Measurements from ENCODE around the gene S100A16.

The S100A16 gene

GRCh38 chr1:153635872-153636271 is 22.9 kb upstream of the S100A16 start:
- no peak for DNase-seq

DNA sequence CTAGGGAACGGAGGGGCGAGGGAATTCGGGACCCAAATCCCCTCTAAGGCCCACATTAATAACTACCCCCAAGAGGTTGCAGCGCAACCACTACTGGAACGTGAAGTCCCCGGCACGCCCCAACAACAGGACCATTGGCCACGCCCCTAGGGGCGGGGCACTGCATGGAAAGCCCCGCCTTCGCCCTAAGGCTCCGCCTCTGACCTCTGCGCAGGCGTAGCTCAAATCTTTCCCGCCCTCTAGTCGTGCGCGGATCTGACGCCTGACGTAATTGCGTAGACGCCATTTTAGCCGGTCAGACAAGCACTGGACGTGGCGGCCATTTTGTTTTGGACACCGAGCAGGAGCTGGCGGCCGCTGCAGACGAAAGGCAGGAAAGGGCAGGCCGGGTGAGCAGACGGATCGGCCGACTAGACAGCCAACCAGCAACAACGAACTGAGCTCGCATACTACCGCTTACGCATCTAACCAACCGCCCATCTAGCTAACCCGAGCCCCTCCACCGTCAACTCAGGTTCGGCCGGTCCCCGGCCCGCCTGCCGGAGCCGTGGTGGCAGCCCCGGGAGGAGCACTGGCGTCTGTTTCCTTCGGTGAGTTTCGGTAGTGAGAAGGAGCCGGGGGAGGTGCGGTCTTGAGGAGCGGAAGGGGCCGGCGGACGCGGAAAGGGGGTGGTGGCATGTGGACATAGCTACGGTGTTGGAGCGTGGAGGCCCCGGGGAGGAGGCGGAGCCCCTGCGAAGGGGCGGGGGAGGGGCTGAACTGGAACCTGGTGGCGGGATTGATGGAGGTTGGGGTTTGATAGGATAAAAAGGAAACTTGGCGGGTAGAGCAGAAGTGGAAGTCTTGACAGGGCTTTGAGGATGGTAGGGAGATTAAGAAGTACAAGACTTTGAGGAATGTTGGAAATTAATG is 21.1 kb upstream of the S100A16 start, which contains the start of gene CHTOP:
CHTOP (plus strand) TSS at position 313 of the 912 bp plus-strand sequence. CDS start 2,523 bp downstream, outside the sequence.
- DNase-seq, result peak; percentile 95

- no peak for DNase-seq
Observed at GRCh38 chr1:153633161-153633753, 20.3 kb upstream of the S100A16 start.

GRCh38 chr1:153631047-153632022 is 18.4 kb upstream of the S100A16 start:
- DNase-seq, result no peak

GRCh38 chr1:153630384-153630783 is 17.4 kb upstream of the S100A16 start:
- no peak for DNase-seq

- no peak for DNase-seq
Observed at GRCh38 chr1:153629971-153630370, 17.0 kb upstream of the S100A16 start.

DNA sequence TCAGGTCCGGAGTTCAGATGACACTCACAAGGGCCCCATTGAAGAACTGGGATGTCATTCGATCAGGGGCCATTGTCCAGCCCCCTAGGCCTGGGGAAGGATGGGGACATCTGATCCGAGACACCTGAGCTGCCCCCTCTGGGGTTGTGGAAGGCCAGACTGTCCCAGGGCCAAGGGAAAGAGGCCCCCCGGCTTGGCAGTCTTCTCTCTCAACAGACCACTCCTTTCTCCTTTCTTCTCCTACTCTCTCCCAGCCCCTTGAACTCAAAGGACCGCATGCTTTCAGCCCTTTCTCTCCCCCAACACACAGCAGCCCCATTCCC is 16.4 kb upstream of the S100A16 start:
- no peak for DNase-seq

GRCh38 chr1:153628638-153629342 is 15.9 kb upstream of the S100A16 start:
- no peak for DNase-seq

DNA sequence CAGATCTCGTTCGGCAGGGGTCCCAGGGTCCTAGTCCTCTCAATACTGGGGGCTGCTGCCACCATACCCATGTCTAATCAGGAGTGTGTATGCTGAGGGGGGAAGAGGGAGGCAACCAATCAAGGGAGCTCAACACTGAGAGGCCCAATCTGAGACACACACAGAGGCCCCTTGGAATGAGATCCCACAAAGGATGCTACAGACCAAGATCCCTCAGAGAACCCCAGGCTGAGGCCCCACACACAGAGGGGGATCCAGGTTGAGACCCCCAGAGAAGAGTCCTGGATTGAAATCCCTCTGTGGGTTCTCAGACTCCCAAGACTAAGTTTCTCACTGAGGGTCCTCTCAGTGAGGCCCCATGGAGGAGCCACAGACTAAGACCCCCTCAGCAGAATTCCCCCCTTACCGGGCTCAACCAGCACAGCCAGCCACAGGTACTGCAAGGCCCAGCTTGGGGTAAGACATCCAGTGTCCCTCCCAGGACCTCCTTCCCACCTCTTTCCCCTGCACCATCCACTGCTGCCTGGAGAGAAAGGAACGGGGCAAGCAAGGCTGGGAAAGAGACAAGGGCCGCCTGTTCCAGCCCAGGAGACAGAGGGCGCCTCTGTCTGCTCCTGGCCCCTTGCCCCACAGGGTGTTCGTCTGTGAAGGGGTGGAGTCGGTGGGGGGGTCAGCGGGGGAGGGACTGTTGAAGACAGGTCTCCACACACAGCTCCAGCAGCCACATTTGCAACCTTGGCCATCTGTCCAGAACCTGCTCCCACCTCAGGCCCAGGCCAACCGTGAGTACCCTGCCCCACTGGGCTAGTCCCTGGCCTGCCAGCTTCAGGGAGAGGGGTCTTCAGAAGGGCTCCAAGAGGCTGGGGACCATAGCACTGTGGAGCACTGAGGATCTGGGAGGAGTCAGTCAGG is 15.0 kb upstream of the S100A16 start, which contains the start of gene S100A1:
S100A1 (plus strand) TSS at position 720 of the 912 bp plus-strand sequence. CDS start 2,088 bp downstream, outside the sequence.
- DNase-seq, result no peak

- peak; percentile 79 for DNase-seq
Observed at GRCh38 chr1:153626904-153627714, 14.2 kb upstream of the S100A16 start, which contains the start of gene S100A13. Gene S100A13, minus strand, starts transcription at chr1:153627505. Its CDS starts 1,033 bp downstream, at chr1:153626472.

DNA sequence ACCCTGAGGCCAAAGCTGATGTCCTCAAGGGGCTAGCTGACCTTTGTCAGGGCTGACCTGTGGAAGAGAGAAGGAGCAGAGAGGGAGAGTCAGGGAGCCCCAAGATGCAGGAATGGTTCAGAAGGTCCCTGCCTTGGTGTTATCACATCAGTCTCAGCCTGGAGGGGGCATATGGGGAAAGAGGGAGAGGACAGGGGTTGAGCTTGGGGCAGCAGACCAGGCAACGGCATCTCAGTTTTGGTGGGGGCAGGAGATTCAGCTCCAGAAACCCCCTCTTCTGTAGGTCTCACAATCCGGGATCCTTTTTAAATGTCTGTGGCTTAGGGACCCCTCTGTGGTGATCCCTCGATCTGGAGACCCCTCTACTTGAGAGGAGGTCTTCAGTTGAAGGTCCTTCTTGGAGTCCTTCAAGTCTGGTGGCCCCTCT is 13.6 kb upstream of the S100A16 start:
- no peak for DNase-seq

GRCh38 chr1:153624965-153625611 is 12.2 kb upstream of the S100A16 start:
- DNase-seq, result no peak

- no peak for DNase-seq
Observed at GRCh38 chr1:153623101-153623500, 10.2 kb upstream of the S100A16 start.

- DNase-seq, result no peak
Observed at GRCh38 chr1:153619171-153619570, 6.2 kb upstream of the S100A16 start.

GRCh38 chr1:153617663-153618062 is 4.7 kb upstream of the S100A16 start:
- peak; percentile 31 for DNase-seq

DNA sequence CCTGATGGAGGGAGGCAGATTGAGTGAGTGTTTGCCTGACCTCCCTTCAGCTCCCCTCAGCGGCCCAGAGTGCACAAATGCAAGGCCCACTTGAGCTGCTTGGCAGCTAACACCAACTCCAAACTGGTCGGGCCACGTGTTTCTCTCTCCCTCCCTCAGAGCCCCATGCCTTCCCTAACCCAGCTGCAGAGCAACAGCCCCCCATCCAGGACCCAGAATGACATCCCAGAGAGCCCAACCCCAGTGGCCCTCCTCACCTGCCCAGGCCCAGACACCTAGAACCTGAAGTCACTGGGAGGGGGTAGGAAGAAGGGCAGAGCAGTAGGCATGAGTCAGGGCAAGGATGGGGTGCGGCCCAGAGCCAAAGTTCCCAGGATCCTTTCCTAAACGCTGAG is 4.0 kb upstream of the S100A16 start:
- no peak for DNase-seq

DNA sequence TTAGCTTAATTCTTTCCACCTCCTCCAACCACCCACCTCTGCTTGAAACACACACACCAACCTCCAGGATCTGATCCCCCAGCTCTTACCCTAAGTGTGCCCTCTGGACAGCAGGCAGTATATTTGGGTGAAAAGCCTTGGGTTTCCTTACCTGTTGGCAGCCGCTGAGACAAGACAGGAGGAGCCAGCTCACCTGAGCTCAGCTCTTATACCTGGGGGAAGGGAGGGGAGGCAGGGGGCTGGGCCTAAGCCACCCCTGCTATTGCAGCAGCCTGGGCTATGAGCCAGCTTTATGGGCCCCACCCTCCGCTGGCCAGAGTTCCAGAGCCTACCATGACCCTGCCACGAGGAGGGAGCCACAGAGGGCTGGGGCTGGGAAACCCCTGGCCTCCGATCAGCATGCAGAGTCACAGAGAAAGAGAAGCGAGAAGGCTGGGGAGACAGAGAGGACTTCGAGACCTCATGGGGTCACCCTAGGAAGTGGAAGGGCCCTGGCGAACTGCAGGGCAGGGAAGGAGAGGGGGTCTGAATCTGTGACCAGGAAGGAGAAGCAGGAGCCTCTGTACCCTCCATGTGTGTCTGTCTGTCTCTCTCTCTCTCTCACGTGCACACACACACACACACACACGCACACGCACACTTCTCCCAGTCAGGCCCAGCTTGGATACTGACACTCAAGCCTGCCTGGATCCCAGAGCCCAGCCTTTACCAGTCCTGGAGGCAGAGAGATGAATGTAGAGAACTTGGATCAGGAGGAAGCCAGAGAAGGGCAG is 3.4 kb upstream of the S100A16 start, which contains the start of gene S100A14:
S100A14 (minus strand) TSS at position 182 of the 773 bp plus-strand sequence. CDS start 467 bp downstream, outside the sequence.
- DNase-seq, result no peak

DNA sequence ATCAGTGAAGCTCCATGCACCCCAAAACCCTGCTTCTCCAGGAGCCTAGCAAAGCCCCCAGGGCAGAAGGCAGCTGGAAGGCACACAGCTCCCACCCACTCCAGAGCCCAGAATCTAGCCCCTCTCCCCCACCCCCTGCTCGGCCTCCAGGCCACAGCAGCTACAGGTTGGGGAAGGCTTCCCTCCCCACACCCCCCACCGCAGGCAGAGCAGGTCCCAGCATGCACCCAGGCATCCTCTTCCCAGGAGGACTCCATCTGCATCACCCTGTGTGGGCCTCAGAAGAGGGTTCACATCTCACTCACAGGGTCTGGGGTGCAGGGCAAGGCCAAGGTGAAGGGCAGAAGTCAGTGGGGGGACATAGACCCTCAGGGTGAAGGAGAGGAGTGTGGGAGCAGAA is 2.5 kb upstream of the S100A16 start:
- no peak for DNase-seq

DNA sequence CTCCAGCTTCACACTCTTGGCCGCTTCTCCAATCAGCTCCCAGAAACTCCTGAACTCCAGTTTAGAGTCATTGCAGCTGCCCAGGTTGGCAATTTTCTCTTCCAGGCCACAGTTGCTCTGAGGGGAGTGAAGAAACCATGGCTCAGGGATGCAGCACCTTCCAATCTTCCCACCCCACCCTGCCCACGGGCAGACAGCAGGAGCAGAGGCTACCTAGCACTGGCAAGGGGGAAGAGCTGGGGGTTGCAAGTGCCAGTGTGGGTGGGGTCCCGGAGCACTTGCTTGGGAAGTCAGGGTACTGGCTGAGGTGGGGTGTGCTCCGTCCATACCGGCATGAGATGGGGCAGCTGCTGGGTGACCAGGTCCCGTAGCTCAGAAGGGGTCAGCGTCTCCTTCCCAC is 2.0 kb upstream of the S100A16 start:
- no peak for DNase-seq

Measured in T1000 (cell line).